ENCODE results near the gene SLC35E4.

GRCh38 chr22:30615543-30615954 is 20.0 kb upstream of the SLC35E4 start:
- TF ChIP-seq CTCF (IDR thresholded peaks at IDR 0.05) (no peak), POLR2A (IDR thresholded peaks at IDR 0.05) (no peak)

Measured in uterus (tissue), 2 donors.